Endothelial cell (in vitro differentiated cells): Measurements from ENCODE around the gene DNAJB2. TPM values are rescaled to one million over a fixed set of nuclear protein-coding genes. Genes with fewer than 3 reads are reported as not detected.

ENCODE experiments used
- DNase-seq: peaks from one replicate; pipeline ENCODE4 v3.0.0; 2021; ENCODE audit warnings: low spot score
- H3K27ac Mint-ChIP-seq: one replicate; pipeline ENCODE4 v1.8.0; 2021; ENCODE audit warnings: mixed read lengths, inconsistent platforms; ENCODE audit not compliant: unreplicated experiment
- H3K27me3 Mint-ChIP-seq: one replicate; pipeline ENCODE4 v1.8.0; 2021; ENCODE audit warnings: mild to moderate bottlenecking, moderate library complexity, mixed read lengths, inconsistent platforms; ENCODE audit not compliant: unreplicated experiment
- H3K36me3 Mint-ChIP-seq: one replicate; pipeline ENCODE4 v1.8.0; 2021; ENCODE audit warnings: mild to moderate bottlenecking, low read depth, mixed read lengths, inconsistent platforms; ENCODE audit not compliant: unreplicated experiment
- H3K4me1 Mint-ChIP-seq: one replicate; pipeline ENCODE4 v1.8.0; 2021; ENCODE audit warnings: mild to moderate bottlenecking, mixed read lengths, inconsistent platforms; ENCODE audit not compliant: unreplicated experiment
- H3K4me3 Mint-ChIP-seq: one replicate; pipeline ENCODE4 v1.8.0; 2021; ENCODE audit warnings: mild to moderate bottlenecking, mixed read lengths, inconsistent platforms; ENCODE audit not compliant: unreplicated experiment
- H3K9me3 Mint-ChIP-seq: one replicate; pipeline ENCODE4 v1.8.0; 2021; ENCODE audit warnings: mixed read lengths, inconsistent platforms; ENCODE audit not compliant: unreplicated experiment
- microRNA-seq: library from miRNA; unstranded; fragments of <30 nt; microRNA quantifications from one replicate; pipeline ENCODE4, GENCODE V29; 2020; ENCODE audit not compliant: unreplicated experiment
- total RNA-seq: library from RNA; stranded (reverse); fragmentation: NEBNext Ultra II Directional; extraction: Animal tissue kit (Norgen Biotek cat#: 25700); gene quantifications from one replicate; pipeline ENCODE4 v1.2.1, GENCODE V29; 2021; ENCODE audit not compliant: unreplicated experiment
- TF ChIP-seq, protein P1 (sequence below): fragments of 200-600 bp; sonication (generic); IDR thresholded peaks from one replicate; pipeline ENCODE4 v1.5.0; 2021; ENCODE audit warnings: antibody characterized with exemption; ENCODE audit not compliant: unreplicated experiment

Gene DNAJB2
- total RNA-seq, 1 donor from 2014 or later = 64.3 TPM

DNA sequence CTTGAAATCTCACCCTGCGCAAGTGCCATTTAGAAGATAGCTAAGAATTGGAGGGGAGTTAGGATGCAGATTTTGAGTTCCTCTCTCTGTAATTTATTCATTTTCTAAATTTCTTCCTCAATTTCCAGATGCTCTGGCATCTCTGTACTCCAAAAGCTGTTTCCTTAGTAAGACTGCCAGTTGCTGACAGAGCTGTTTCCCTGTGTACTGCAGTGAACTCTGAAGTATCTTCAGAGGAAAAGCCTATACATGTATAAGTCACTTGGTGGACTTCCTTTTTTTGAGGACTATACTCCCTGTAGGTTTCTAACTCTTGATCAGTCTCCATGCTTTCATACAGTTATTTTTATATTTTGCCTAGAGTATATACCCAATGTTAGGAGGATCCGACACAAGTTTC, 54.9 kb downstream of the DNAJB2 start:
- peaks cover 3% of the 10 kb centered on the region for H3K4me1 Mint-ChIP-seq
- H3K27me3 Mint-ChIP-seq = peaks cover 19% of the 10 kb centered on the region
- H3K27ac Mint-ChIP-seq = no peak overlapping the region
- TF ChIP-seq, protein P1, sequence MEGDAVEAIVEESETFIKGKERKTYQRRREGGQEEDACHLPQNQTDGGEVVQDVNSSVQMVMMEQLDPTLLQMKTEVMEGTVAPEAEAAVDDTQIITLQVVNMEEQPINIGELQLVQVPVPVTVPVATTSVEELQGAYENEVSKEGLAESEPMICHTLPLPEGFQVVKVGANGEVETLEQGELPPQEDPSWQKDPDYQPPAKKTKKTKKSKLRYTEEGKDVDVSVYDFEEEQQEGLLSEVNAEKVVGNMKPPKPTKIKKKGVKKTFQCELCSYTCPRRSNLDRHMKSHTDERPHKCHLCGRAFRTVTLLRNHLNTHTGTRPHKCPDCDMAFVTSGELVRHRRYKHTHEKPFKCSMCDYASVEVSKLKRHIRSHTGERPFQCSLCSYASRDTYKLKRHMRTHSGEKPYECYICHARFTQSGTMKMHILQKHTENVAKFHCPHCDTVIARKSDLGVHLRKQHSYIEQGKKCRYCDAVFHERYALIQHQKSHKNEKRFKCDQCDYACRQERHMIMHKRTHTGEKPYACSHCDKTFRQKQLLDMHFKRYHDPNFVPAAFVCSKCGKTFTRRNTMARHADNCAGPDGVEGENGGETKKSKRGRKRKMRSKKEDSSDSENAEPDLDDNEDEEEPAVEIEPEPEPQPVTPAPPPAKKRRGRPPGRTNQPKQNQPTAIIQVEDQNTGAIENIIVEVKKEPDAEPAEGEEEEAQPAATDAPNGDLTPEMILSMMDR = no peak
- no peak for DNase-seq
- no peaks in the 10 kb centered on the region for H3K9me3 Mint-ChIP-seq
- no peaks in the 10 kb centered on the region for H3K36me3 Mint-ChIP-seq
- no peak overlapping the region for H3K4me3 Mint-ChIP-seq

DNA sequence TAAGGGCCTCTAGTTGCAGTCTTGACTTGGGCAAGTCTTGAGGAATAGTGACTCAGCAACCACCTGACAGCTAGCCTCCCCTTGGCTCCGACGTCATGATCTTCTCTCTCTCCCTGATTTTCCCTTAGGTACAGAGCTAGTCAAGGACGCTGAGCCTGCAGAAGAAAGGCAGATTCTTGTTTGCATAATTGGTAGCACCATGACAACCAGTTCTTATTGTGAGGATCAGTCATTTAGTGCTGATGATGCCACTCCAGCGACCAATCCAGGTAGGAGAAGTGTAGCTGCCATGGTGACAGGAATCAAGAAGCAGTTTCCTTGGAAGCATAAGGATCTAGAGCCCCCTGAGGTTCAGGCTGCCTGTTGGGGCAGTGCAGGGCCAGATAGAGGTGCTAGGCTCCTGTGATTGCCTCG, 56.2 kb downstream of the DNAJB2 start:
- H3K4me3 Mint-ChIP-seq = no peak overlapping the region
- peaks cover 16% of the 10 kb centered on the region for H3K27me3 Mint-ChIP-seq
- no peak for DNase-seq
- no peaks in the 10 kb centered on the region for H3K9me3 Mint-ChIP-seq
- H3K36me3 Mint-ChIP-seq = no peaks in the 10 kb centered on the region
- no peak overlapping the region for H3K27ac Mint-ChIP-seq
- TF ChIP-seq, protein P1 = no peak
- H3K4me1 Mint-ChIP-seq = peaks cover 3% of the 10 kb centered on the region

Small RNA genes lying within 50 kb of the gene (microRNA-seq; reads per million reads assigned to microRNA genes)
- not detected for gene MIR153-1

Other genes starting within 250 kb of the DNAJB2 start
- gene CFAP65, start 237.8 kb upstream of the DNAJB2 start, total RNA-seq = 0.59 TPM
- not detected for gene IHH, start 218.4 kb upstream of the DNAJB2 start, total RNA-seq
- 11.1 TPM for gene NHEJ1, start 118.6 kb upstream of the DNAJB2 start, total RNA-seq
- gene SLC23A3, start 109.3 kb upstream of the DNAJB2 start, total RNA-seq = 1.7 TPM
- gene CNPPD1, start 102.4 kb upstream of the DNAJB2 start, total RNA-seq = 47.1 TPM
- 90.6 TPM for gene RETREG2, start 101.1 kb upstream of the DNAJB2 start, total RNA-seq
- 39.7 TPM for gene ZFAND2B, start 72.6 kb upstream of the DNAJB2 start, total RNA-seq
- 11.4 TPM for gene ABCB6, start 60.4 kb upstream of the DNAJB2 start, total RNA-seq
- gene ATG9A, start 49.7 kb upstream of the DNAJB2 start, total RNA-seq = 48.5 TPM
- 43.8 TPM for gene ANKZF1, start 49.6 kb upstream of the DNAJB2 start, total RNA-seq
- gene GLB1L, start 33.9 kb upstream of the DNAJB2 start, total RNA-seq = 7.3 TPM
- gene STK16, start 33.9 kb upstream of the DNAJB2 start, total RNA-seq = 29.5 TPM
- gene TUBA4B, start 26.1 kb upstream of the DNAJB2 start, total RNA-seq = not detected
- gene TUBA4A, start 25.4 kb upstream of the DNAJB2 start, total RNA-seq = 18.7 TPM
- 1.1 TPM for gene PTPRN, start 30.0 kb downstream of the DNAJB2 start, total RNA-seq
- not detected for gene RESP18, start 53.4 kb downstream of the DNAJB2 start, total RNA-seq
- 49.6 TPM for gene DNPEP, start 108.5 kb downstream of the DNAJB2 start, total RNA-seq
- 0.10 TPM for gene DES, start 139.0 kb downstream of the DNAJB2 start, total RNA-seq
- gene SPEG, start 155.5 kb downstream of the DNAJB2 start, total RNA-seq = 6.1 TPM
- gene GMPPA, start 219.5 kb downstream of the DNAJB2 start, total RNA-seq = 30.2 TPM
- gene ASIC4, start 235.1 kb downstream of the DNAJB2 start, total RNA-seq = 1.6 TPM